ENCODE results near the gene MYMX.

GRCh38 chr6:44228031-44228430 lies 11.3 kb downstream of the MYMX start:
- no peak for TF ChIP-seq CTCF (conservative IDR thresholded peaks at IDR 0.05; ENCODE audit: low read depth, low read length)
- TF ChIP-seq EZH2 (IDR thresholded peaks at IDR 0.05; ENCODE audit: borderline replicate concordance, low read depth, low read length, poor library complexity, severe bottlenecking), result no peak

Data from A673 (cell line).